OCI-LY7 (cell line): ENCODE data around the gene CDH23. TPM values are rescaled to one million over a fixed set of nuclear protein-coding genes. Genes with fewer than 3 reads are reported as not detected.

Source experiments
- BruUV-seq: library from RNA; stranded (reverse); fragments of 400-500 nt; replicated peaks from 2 replicates; lab custom pipeline; 2021; lab: Mats Ljungman, UMichigan
- CTCF ChIA-PET: fragments of 300-600 bp; sonication (Branson Sonifier 250); formaldehyde crosslinking; loops from one replicate; lab custom pipeline; 2022; ENCODE audit warnings: antibody characterized with exemption; ENCODE audit not compliant: unreplicated experiment; lab: Charles Lee
- POLR2A ChIA-PET: fragments of 300-600 bp; sonication (Branson Sonifier 250); formaldehyde crosslinking; loops from one replicate; lab custom pipeline; 2022; ENCODE audit warnings: antibody characterized with exemption; lab: Charles Lee
- DNase-seq: peaks from one replicate; pipeline ENCODE4 v3.0.0-alpha.2; 2015; ENCODE audit warnings: low spot score
- H2AFZ ChIP-seq: fragments of 200-600 bp; sonication (generic), shearing (Covaris generic); 2 replicates; pipeline ENCODE4 v1.6.1; 2014; ENCODE audit warnings: mild to moderate bottlenecking, antibody characterized with exemption, low read length, moderate library complexity
- H3K27ac ChIP-seq: fragments of 200-600 bp; sonication (generic); 2 replicates; pipeline ENCODE4 v1.5.1; 2014; ENCODE audit warnings: mixed run types, low read depth, mild to moderate bottlenecking, moderate library complexity, low read length, inconsistent platforms; ENCODE audit not compliant: poor library complexity, severe bottlenecking
- H3K36me3 ChIP-seq: fragments of 200-600 bp; sonication (generic); 2 replicates; pipeline ENCODE4 v1.6.1; 2014; ENCODE audit warnings: mild to moderate bottlenecking, antibody characterized with exemption, low read length, moderate library complexity, mixed read lengths; ENCODE audit not compliant: insufficient read depth
- H3K4me1 ChIP-seq: fragments of 200-600 bp; sonication (generic); 2 replicates; pipeline ENCODE4 v1.5.1; 2014; ENCODE audit warnings: mild to moderate bottlenecking, low read length; ENCODE audit not compliant: insufficient read depth, poor library complexity, severe bottlenecking
- H3K4me2 ChIP-seq: fragments of 200-600 bp; sonication (generic); 2 replicates; pipeline ENCODE4 v1.6.1; 2014; ENCODE audit warnings: mild to moderate bottlenecking, low read length
- H3K4me3 ChIP-seq: fragments of 200-600 bp; sonication (generic); 2 replicates; pipeline ENCODE4 v1.5.1; 2014; ENCODE audit warnings: mild to moderate bottlenecking, low read depth, low read length; ENCODE audit not compliant: poor library complexity, severe bottlenecking
- H3K79me2 ChIP-seq: fragments of 200-600 bp; sonication (generic); 2 replicates; pipeline ENCODE4 v1.6.1; 2016; ENCODE audit warnings: low read depth, mild to moderate bottlenecking, low read length, moderate library complexity, mixed read lengths; ENCODE audit not compliant: insufficient read depth
- H3K9me2 ChIP-seq: fragments of 200-600 bp; sonication (generic); 2 replicates; pipeline ENCODE4 v1.6.1; 2016; ENCODE audit warnings: mild to moderate bottlenecking, low read length, mixed read lengths; ENCODE audit not compliant: insufficient read depth
- H3K9me3 ChIP-seq: fragments of 200-600 bp; sonication (generic); 2 replicates; pipeline ENCODE4 v1.6.1; 2014; ENCODE audit warnings: mild to moderate bottlenecking, mixed run types, low read length, mixed read lengths
- H4K20me1 ChIP-seq: fragments of 200-600 bp; sonication (generic); 2 replicates; pipeline ENCODE4 v1.6.1; 2014; ENCODE audit warnings: mild to moderate bottlenecking, antibody characterized with exemption, low read length, moderate library complexity, mixed read lengths; ENCODE audit not compliant: insufficient read depth
- EZH2phosphoT487 ChIP-seq: fragments of 200-600 bp; sonication (generic); IDR thresholded peaks from 2 replicates; pipeline ENCODE4 v1.6.1; 2018; ENCODE audit warnings: low read depth, borderline replicate concordance, mild to moderate bottlenecking, mixed run types, antibody characterized with exemption, low read length, moderate library complexity, mixed read lengths
- intact Hi-C: fragments of 100-400 bp; cut with micrococcal nuclease; formaldehyde crosslinking; loops from one replicate; pipeline ENCODE4 v1.10.0; 2022; ENCODE audit not compliant: unreplicated experiment
- total RNA-seq, 2 experiments: library from RNA; depleted of rRNA in 1 of 2; stranded (reverse); fragments of >200 nt in 1 of 2; shearing (Covaris generic) in 1 of 2; gene quantifications; 2 replicates each; pipeline ENCODE4 v1.2.3, GENCODE V29; 2014 to 2022
- TF ChIP-seq, protein P1 (sequence below): fragments of 200-600 bp; sonication (generic); conservative IDR thresholded peaks from 2 replicates; pipeline ENCODE4 v1.5.1; 2014; ENCODE audit warnings: mild to moderate bottlenecking, antibody characterized with exemption, low read length, moderate library complexity, mixed read lengths

Gene CDH23
- total RNA-seq, 2 experiments from 2014 or later = 0.92 to 9.9 TPM

DNA sequence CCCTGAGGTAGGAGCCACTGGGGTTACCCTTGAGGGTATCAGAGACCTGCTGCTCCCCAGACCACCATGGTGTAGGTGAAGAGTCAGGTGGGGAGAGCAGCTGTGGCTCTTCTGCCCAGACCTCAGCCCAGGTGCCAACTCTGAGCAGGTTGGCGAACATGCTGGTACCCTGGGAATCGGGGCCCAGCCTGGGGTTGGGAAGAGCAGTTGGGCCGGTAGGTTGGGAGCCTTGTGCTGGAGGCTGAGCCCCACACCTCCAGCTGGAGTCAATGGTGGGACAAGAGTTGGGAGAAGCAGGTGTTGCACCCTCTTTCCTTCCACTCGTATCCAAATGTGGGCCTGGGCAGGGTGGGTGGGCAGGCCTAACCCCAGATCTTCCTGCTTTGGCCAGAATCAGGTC, 114.5 kb downstream of the CDH23 start:
- Histone ChIP-seq H4K20me1 (no peaks in the 10 kb centered on the region), H3K9me3 (no peaks in the 10 kb centered on the region)
- POLR2A ChIA-PET = no interaction called here

GRCh38 chr10:71512312-71512711, 115.6 kb downstream of the CDH23 start:
- CTCF ChIA-PET = no interaction called here

More for the DNA sequence above, 114.5 kb downstream of the CDH23 start:
- H3K36me3 ChIP-seq = no peaks in the 10 kb centered on the region
- BruUV-seq = no TSS peak
- intact Hi-C loops = no loop called here
- no peaks in the 10 kb centered on the region for H3K4me1 ChIP-seq
- H3K4me3 ChIP-seq = no peak overlapping the region
- no peak for TF ChIP-seq EZH2phosphoT487
- TF ChIP-seq, protein P1, sequence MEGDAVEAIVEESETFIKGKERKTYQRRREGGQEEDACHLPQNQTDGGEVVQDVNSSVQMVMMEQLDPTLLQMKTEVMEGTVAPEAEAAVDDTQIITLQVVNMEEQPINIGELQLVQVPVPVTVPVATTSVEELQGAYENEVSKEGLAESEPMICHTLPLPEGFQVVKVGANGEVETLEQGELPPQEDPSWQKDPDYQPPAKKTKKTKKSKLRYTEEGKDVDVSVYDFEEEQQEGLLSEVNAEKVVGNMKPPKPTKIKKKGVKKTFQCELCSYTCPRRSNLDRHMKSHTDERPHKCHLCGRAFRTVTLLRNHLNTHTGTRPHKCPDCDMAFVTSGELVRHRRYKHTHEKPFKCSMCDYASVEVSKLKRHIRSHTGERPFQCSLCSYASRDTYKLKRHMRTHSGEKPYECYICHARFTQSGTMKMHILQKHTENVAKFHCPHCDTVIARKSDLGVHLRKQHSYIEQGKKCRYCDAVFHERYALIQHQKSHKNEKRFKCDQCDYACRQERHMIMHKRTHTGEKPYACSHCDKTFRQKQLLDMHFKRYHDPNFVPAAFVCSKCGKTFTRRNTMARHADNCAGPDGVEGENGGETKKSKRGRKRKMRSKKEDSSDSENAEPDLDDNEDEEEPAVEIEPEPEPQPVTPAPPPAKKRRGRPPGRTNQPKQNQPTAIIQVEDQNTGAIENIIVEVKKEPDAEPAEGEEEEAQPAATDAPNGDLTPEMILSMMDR = no peak
- H3K79me2 ChIP-seq = no peaks in the 10 kb centered on the region
- CTCF ChIA-PET = no interaction called here
- no peak overlapping the region for H2AFZ ChIP-seq
- no peak overlapping the region for H3K4me2 ChIP-seq
- no peak overlapping the region for H3K27ac ChIP-seq
- no peaks in the 10 kb centered on the region for H3K9me2 ChIP-seq
- DNase-seq = no peak

More at GRCh38 chr10:71512312-71512711, 115.6 kb downstream of the CDH23 start:
- no peak for DNase-seq
- Histone ChIP-seq H3K9me2 (no peaks in the 10 kb centered on the region), H3K79me2 (no peaks in the 10 kb centered on the region), H3K4me3 (no peak overlapping the region), H3K36me3 (no peaks in the 10 kb centered on the region), H3K27ac (no peak overlapping the region), H4K20me1 (no peaks in the 10 kb centered on the region), H2AFZ (no peak overlapping the region), H3K4me2 (no peak overlapping the region), H3K4me1 (no peaks in the 10 kb centered on the region), H3K9me3 (no peaks in the 10 kb centered on the region)
- TF ChIP-seq EZH2phosphoT487 = no peak
- TF ChIP-seq, protein P1 = no peak
- BruUV-seq = no TSS peak
- POLR2A ChIA-PET = no interaction called here
- intact Hi-C loops = no loop called here
